Measurements from ENCODE around the gene KCNJ14. TPM values are rescaled to one million over a fixed set of nuclear protein-coding genes. Genes with fewer than 3 reads are reported as not detected.

Gene KCNJ14
- 0.92 TPM for total RNA-seq

DNA sequence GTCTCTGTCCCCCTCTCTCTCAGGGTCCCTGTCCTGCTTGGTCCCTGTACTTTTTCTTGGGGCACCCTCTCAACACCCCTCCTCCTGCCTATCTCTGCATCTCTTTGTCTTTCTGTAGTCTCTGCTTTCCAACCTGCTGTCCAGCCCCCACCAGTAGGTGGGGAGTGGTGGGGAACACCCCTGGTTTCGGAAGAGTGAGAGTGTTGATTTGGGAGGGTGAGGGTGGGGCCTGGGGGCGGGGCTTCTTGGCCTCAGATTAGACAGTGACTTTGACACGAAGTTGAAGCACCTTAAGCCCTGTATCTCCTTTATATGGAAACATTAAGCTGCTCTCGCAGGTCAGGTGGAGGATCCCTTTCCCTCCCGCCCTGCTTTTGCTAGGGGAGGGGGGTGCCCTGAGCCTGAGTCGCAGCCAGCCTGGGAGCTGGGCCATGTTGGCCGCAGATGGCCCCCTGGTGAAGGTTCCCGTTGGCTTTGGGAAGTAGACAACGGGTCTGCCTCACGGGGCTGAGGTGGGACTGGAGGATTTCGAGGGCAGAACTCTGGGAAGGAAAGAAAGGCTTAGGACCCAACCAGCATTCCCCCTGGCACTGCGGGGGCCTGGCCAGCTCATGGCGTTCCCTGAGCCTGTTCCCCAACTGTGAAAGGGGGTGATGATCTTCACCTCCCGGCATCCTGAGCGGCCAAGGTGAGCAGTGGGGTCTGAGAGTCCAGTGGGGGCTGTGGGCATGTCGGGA lies at the start of gene KCNJ14:
KCNJ14 (plus strand) TSS at position 404 of the 737 bp plus-strand sequence. CDS start 6,151 bp downstream, outside the sequence.

DNA sequence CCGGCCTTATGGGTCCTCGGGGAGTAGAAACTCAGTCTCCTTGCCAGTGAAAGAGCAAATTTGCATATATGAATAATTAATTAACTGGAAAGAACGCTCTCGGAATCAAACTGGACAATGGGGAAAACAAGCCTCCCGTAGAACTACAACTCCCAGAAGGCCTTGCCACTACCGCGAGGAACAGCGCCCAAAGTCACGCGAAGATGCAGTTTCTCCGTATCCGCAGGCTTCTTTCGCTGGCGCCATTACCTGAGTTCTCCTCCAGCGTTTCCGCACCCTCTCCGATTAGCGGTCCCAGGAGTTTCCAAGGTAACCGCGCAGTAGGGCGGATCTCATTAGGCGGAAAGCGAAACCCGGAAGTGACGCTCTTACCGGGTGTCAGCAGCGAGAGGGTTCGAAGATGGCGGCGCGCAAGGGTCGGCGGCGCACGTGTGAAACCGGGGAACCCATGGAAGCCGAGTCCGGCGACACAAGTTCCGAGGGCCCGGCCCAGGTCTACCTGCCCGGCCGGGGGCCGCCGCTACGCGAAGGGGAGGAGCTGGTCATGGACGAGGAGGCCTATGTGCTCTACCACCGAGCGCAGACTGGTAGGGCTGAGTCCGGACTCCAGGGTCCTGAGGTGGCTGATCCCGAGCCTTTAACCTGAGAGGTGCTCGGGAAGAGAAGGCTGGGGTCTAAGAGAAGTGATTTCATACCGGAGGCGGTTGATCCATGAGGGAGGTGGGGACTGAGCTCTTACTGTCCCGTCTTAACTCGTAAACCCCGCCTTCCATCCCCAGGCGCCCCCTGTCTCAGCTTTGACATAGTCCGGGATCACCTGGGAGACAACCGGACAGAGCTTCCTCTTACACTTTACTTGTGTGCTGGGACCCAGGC lies 9.5 kb upstream of the KCNJ14 start, which contains the start of gene GRWD1:
GRWD1 (plus strand) TSS at position 378 of the 876 bp plus-strand sequence; CDS start at position 401, 23 bp downstream.

DNA sequence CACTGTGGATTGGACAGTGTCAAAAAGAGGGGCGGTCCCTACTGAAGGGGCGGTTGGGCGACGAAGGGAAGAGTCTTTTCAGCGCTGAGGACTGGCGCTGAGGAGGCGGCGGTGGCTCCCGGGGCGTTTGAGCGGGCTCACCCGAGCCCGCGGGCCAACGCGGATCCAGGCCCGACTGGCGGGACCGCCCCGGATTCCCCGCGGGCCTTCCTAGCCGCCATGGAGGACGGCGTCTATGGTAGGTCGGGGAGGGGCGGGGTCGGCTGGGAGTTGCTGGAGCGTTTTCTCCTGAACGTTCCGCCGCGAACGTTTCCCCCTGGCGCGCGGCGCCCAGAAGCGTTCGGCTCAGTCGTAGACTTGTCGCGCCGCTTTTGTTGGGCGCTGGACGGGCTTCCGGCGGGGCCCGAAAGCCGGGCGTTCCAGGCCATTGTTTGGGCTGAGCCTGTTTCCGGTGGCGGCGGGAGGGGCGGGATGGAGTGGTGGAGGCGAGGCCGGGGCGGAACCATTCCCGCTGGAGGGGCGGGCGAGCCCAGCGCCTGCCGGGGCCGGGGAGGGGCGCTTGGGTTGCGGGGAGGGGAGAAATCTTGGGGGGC lies 14.0 kb downstream of the KCNJ14 start, which contains the start of gene CYTH2:
CYTH2 (plus strand) TSS at position 81 of the 593 bp plus-strand sequence; CDS start at position 220, 139 bp downstream.

DNA sequence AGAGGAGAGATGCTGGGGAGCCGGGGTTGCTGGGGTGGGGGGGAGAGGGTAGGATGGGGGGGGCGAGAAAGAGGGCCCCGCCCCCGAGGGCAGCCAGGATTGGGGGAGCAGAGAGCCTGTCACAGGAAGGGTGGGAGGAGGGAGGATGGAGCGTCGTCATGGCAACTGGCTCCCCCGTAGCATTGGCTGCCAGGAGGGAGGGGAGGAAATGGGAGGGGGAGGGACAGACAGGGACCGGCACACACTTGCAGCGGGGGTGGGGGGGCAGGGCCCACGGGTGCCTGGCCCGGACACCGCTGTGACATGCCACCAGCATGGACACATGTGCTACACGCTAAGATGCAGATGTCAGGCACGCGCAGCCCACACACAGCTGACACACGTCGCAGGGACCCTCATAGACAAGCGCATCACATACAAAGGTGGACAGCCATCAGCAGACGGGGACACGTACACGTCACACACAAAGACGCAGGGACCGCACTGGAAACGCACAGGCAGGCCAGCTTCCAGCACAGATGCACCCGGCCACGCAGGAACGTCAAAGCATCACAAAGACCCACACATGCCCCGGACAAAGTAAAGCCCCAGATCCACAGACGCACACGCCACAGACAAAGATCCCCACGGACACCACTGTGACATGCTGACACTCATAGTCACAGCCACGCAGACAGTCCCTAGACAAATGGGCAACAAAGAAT lies 56.6 kb downstream of the KCNJ14 start, which contains the start of gene LMTK3:
LMTK3 (minus strand) TSS at position 36 of the 704 bp plus-strand sequence. CDS start 259 bp downstream, outside the sequence.

Other genes starting within 250 kb of the KCNJ14 start
- 30.7 TPM for gene CARD8, start 199.7 kb upstream of the KCNJ14 start, total RNA-seq
- gene ZNF114, start 185.5 kb upstream of the KCNJ14 start, total RNA-seq: 9.0 TPM
- 4.6 TPM for gene EMP3, start 130.0 kb upstream of the KCNJ14 start, total RNA-seq
- 6.0 TPM for gene TMEM143, start 91.6 kb upstream of the KCNJ14 start, total RNA-seq
- not detected for gene SYNGR4, start 91.2 kb upstream of the KCNJ14 start, total RNA-seq
- 35.3 TPM for gene KDELR1, start 64.0 kb upstream of the KCNJ14 start, total RNA-seq
- gene GRIN2D, start 61.9 kb upstream of the KCNJ14 start, total RNA-seq: 15.7 TPM
- gene GRWD1, start 9.6 kb upstream of the KCNJ14 start, total RNA-seq: 11.8 TPM
- 57.7 TPM for gene CYTH2, start 13.8 kb downstream of the KCNJ14 start, total RNA-seq
- gene LMTK3, start 56.3 kb downstream of the KCNJ14 start, total RNA-seq: 16.4 TPM
- not detected for gene SULT2B1, start 96.6 kb downstream of the KCNJ14 start, total RNA-seq
- not detected for gene SPACA4, start 151.2 kb downstream of the KCNJ14 start, total RNA-seq
- not detected for gene FAM83E, start 159.5 kb downstream of the KCNJ14 start, total RNA-seq
- 1,122 TPM for gene RPL18, start 163.6 kb downstream of the KCNJ14 start, total RNA-seq
- 12.5 TPM for gene SPHK2, start 163.9 kb downstream of the KCNJ14 start, total RNA-seq
- 7.6 TPM for gene DBP, start 181.8 kb downstream of the KCNJ14 start, total RNA-seq
- gene CA11, start 190.6 kb downstream of the KCNJ14 start, total RNA-seq: 21.9 TPM
- not detected for gene NTN5, start 217.4 kb downstream of the KCNJ14 start, total RNA-seq
- gene FUT2, start 240.4 kb downstream of the KCNJ14 start, total RNA-seq: 0.46 TPM

Data from diencephalon (tissue), 1 donor.